ENCODE measurements around the gene GPR50.

GRCh38 chrX:151206871-151207270 lies 30.5 kb downstream of the GPR50 start:
- TF ChIP-seq CTCF (IDR thresholded peaks at IDR 0.05) = no peak
- TF ChIP-seq POLR2A (IDR thresholded peaks at IDR 0.05) = no peak
